ENCODE data around the gene KAT6B.

Gene KAT6B

DNA sequence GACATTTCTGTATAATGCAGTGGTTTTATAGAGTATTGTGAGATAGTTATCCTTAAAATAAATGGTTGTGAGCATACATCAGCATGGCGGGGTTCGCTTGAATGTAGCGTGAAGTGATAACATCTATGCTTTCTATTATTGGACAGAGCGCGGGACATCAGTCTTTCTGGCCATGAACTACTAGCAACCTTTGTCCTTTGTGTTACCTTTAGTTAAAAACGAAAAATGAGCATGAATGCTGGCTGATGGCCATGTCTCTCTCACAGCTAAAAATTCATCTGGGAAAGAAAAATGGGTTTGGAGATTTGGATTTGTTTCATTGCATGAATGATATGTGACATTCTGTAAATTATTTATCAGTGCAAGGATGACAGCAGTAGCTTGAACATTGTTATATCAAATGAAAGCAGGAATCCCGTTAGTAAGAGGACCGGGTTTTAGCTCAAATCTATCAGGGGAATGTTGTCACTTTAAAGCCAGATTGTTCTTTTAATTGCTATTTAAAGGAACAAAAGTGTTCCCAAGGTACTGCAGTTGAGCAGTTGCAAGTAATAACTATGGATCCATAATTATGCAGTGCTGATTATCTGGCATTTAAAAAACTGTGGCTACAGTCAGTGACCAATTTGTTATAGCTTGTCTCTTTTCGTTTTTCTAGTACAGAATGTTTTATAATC is 131.0 kb downstream of the KAT6B start:
- DNase-seq: no peak

- no peak for DNase-seq
Measured at GRCh38 chr10:74958316-74958715, 131.9 kb downstream of the KAT6B start.

DNA sequence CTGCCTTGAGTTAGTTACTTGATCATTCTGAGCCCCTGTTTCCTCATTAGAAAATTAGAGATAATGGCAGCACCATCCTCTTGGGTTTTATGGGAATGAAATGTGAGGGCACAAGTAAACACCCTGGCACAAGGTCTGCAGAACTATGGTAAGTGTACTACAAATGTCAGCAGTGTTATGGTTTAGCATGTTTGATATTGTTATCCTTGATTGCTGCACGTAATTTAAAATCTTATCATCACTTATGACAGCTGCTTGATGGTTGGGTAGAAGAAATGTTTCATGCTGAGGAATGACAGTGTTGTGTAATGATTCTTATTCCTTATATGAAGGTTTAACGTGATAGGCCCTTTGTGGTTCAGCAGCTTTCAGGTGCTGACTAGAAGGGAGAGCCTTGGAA is 134.3 kb downstream of the KAT6B start:
- DNase-seq: no peak

DNA sequence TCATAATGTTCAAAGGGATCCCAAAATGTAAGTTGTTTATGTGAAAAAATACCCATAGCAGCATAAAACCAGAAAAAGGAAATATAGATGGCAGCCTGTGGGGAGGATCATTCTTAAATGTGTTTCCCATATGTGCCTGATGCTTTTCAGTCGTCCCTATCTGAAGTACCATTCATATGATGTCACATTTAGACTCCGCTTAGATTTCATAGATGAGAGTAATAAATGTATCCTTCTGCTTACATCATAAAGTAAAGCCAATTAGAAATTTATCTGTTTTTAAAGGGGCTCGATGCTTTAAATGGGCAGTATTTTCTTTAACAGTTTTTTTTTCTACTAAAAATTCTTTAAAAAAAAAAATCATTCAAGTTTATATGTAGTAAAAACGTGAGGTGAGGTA is 136.1 kb downstream of the KAT6B start:
- no peak for DNase-seq

DNA sequence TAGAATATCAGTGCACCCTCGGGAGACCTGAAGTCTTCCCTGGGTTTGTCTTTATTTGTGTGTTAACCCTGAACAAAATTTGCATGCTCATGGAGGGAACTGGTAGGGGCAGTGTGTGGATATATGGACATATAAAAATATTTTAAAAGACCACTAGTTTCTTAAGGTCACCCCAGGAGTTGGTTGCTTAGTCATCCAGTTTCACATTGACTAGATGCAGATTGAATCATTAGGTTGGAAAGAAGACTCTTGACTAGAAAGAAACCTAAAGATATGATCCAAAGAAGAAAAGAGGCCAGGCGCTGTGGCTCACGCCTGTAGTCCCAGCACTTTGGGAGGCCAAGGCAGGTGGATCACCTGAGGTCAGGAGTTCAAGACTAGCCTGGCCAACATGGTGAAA is 137.1 kb downstream of the KAT6B start:
- DNase-seq: no peak

DNA sequence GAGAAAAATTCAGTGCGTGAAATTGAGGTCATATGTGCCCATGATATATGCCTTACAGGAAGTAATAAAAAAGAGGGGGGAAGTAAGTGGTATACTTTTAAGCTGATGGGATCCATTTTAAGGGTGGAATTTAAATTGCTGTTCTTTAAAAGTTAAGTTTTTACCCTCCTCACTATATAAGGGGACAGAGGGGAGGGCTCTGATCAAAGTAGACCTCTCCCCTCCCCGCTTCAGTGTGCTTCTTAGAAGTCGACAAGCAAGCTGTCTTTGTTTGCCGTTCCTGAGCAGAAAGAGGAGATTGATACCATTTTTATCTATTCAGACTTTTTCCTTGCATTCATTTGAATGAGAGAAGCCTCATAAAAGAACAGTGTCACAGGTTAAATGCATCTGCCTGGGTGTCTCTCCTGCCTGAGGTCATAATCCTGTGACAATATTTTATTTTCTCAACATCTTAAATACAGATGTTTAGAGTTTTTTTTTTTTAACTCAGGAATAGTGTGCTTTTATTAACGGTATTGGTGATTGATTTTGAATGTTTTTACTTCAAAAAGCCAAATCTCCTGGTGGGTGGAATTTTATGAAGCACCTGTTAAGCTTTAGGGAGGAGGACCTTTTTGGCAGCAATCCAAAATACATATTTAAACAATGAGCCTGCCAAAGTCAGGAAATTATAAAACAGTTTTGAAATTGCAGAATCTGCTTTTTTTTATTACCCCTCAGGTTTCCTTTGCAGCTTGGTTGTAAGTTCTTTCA is 141.7 kb downstream of the KAT6B start:
- no peak for DNase-seq

- DNase-seq: no peak
Measured at GRCh38 chr10:74968667-74969061, 142.3 kb downstream of the KAT6B start.

- no peak for DNase-seq
Measured at GRCh38 chr10:74969093-74969492, 142.7 kb downstream of the KAT6B start.

DNA sequence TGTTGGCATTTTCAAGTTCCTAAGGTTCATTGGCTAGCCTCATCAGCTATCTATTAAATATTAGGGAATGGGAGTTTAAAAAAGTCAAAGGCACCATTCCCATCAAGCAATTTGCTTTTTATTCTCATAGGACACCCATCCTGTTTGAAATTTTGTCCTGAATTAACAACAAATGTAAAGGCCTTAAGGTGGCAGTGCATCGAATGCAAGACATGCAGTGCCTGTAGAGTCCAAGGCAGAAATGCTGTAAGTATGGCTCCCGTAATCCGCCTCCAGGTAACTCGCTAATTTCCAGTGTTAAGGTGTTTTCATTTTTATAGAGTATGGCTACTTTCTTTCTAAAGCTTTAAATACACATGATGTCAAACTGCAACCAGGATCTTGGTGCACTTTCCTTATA is 143.1 kb downstream of the KAT6B start:
- no peak for DNase-seq

GRCh38 chr10:74973741-74974392 is 147.5 kb downstream of the KAT6B start:
- DNase-seq: no peak

- no peak for DNase-seq
Measured at GRCh38 chr10:74975758-74976157, 149.4 kb downstream of the KAT6B start.

DNA sequence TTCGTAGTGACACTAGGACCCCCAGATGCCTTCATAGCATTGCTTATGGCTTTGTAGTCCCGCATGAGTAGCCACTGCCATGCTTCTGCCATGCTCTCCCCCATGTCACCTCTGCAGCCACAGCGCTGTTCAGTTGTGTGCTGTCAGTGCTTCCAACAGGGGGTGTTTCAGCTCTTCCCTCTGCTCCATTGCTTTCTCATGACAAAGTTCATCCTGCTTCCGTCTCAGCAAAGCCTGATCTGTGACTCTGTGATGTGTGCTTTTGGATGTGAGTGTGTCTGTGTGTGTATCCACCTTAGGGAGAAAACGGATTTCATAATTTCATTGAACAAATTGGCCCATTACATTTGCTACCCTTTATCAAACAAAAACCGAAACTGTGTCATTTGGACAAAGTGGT is 150.2 kb downstream of the KAT6B start:
- DNase-seq: no peak

GRCh38 chr10:74977072-74977471 is 150.7 kb downstream of the KAT6B start:
- no peak for DNase-seq

DNA sequence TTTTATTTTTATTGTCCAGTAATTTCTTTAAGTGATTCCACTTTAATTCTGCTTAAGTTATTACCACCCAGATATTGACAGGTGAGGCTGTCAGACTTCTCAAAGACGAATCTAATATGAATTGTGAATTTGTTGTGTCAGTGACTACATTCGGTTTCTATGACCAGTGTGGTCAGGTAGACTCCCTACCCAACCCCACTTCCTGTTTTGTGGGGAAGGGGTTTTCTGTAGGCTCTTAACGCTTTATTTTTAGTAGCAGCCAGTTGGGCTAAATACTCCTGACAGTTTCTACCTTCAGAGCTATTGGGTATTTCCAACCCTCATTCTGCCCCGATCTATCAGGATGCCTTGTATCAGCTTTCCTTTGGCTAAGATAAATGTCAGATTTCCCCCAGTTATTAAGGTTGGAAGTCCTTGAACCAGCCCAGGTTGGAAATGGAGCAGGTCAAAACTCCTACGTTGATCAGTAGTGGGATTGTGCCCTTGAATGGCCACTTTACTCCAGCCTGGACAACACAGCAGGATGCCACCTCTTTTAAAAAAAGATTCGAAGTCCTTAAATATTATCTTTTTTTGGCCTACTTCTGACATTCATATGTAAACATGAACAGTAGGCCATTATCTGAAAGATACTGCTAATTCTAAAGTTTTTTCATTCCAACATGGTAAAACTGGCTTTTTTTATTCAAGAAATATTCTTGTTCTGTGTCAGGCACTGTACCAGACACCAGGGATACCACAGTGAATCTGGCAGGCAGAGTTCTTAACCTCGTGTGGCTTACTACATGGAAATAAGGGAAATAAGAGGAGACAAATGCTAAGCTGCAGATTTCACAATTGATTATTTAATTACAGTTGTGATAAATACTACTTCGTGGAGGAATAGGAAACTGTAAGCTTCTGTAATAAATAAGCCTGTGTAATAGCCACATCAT is 151.8 kb downstream of the KAT6B start:
- no peak for DNase-seq

GRCh38 chr10:74981831-74982633 is 155.6 kb downstream of the KAT6B start:
- no peak for DNase-seq

DNA sequence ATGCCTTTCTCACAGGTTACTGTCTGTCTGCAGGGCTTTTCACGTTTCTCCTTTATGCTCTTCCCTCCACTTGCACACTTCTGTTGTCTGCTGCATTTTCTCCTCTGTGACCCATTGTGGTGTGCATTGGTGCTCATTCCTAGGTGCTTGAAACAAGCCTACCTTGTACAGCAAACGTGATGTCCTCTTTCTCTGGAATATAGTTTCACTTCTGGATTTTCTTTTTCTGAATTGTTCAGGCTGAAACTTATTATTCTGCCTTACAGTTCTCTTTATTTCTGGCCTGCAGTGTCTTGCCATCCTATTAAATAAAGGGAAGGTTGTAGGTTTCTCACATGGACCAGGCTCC is 156.2 kb downstream of the KAT6B start:
- DNase-seq: no peak

GRCh38 chr10:74983383-74983782 is 157.0 kb downstream of the KAT6B start:
- no peak for DNase-seq

- no peak for DNase-seq
Measured at GRCh38 chr10:74987339-74988053, 161.1 kb downstream of the KAT6B start.

GRCh38 chr10:74988054-74988775 is 161.8 kb downstream of the KAT6B start:
- no peak for DNase-seq

GRCh38 chr10:74988832-74989561 is 162.6 kb downstream of the KAT6B start:
- DNase-seq: peak; percentile 60
